Stimulated activated CD8-positive, alpha-beta memory T cell treated with anti-CD3 and anti-CD28 coated beads, Interleukin-2, amount 100 ng/mL, for 48 hours (primary cell): Measurements from ENCODE around the gene ASB9.
"Not testable (repeated sequence)": the region's sequence is repeated elsewhere in the genome, so short reads cannot be mapped to it uniquely, and the experiment has no call there.

ENCODE experiments used
- DNase-seq, 2 donors: peaks; one replicate each; pipeline ENCODE4 v3.0.0-alpha.2; 2020; ENCODE audit warnings: low read depth in 2 of 2

Gene ASB9, protein sequence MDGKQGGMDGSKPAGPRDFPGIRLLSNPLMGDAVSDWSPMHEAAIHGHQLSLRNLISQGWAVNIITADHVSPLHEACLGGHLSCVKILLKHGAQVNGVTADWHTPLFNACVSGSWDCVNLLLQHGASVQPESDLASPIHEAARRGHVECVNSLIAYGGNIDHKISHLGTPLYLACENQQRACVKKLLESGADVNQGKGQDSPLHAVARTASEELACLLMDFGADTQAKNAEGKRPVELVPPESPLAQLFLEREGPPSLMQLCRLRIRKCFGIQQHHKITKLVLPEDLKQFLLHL

DNA sequence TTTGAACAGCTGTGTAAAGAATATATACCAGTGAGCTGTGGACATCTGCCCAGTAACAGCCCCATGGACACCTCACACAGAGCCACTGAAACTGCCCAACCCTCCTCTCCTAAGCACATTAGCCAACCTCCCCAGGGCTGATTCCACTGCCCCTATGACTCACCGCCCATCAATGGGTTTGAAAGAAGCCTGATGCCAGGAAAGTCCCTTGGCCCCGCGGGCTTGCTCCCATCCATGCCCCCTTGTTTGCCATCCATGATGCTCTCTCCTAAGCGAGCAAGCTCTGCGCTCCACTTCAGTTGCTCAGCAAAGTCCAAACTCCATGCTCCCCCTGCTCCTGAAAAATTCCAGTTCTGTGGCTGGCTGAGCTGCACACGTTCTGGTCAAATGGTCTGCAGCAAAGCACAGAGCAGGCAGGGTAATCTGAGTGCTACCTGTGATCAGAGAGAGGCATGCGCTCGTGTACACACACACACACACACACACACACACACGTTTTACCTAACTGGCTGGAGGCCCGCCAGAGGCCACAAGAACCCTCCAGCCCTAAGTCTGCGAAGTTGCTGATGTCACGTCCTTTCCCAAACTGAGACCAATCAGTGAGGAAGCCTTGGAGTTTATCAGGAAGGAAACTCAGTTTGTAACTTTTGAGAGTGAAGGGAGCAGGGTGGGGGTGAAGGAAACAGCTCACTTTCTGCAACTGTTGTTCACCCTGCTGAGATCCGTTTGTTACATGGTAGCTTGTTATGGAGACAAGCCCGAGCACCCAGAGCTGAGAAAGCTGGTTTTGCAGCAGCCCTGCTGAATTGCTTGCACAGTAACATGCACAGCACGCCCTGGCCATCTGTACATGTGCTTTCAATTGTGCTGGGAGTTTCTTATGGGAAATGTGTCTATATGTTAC, at the start of gene ASB9:
Gene ASB9, minus strand, starts transcription at position 466 of the 904 bp plus-strand sequence. Its CDS starts 209 bp downstream, at position 257.
- DNase-seq: no peak

DNA sequence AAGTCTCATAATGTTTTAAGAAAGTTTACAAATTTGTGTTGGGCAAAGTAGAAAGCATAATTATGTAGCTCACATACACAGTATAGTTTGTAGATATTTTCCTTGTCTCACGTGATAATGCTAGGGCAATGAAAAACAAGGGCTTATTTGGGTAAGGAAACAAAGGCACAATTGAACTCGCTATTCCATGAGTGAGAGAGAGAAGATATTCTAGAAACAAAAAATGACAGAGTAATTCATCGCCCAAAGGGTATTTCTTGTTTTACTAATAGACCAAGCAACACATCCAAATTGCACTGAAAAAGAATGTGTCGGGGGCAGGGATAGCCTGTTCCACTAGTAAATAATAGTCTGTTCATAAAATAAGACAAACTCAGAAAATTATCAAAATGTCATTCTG, 49.2 kb upstream of the ASB9 start:
- no peak for DNase-seq

DNA sequence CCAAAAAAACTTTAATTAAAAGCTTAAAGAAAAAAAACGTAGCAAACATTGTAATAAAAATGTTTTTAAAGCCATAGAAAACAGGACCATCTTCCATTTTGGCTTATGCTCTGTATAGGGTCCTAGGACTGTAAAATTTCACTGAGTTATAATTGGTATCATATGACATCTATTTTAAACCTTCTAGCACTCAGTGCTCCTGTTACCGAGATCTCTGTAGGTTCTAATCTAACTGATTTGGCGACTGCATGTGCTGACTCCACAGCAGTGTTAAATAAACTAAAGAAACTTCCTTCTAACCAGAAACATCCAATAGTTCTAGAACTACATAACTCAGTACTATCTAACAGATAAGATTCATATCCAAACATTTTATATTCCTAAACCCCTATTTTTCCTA, 45.6 kb upstream of the ASB9 start, which contains the start of gene ASB11:
Gene ASB11, minus strand, starts transcription at position 132 of the 400 bp plus-strand sequence. Its CDS starts 35 bp downstream, at position 97.
- DNase-seq: no peak

DNA sequence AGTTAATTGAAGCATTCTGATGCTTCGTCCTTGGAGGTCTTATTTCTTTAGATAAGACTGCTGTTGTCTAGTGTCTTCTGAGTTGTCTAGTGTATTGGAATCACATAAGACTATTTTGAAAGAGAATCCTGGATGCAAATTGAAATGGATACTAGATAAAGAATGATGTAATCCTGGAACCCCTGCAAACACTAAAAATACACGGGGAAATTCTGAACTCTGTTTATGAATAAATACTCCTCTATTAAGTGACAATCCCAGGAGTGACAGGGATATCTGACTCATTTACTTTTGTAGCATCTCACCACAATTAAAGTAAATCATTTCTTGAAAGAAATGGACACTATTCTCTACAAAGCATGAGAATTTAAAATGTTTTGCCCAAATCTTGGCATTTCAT, 44.6 kb upstream of the ASB9 start:
- DNase-seq: no peak

DNA sequence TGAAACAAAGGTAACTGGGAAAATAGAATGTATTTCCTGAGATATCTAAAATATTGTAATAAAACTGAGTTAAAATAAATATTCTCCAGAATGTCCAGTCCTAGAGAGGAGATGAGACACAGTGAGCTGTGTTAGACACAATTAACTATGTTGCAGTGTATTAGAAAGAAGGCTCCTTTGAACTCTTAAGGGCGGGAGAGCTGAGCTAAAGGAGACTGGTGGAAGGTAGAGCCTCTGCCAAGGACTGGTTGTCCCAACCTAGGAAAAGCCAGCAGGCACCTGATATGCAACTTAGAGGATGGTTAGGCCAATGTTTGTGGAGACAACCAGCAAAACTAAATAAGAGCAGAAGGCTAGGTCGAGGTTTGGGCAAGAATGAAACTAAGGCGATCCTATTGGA, 41.2 kb upstream of the ASB9 start:
- DNase-seq: no peak

DNA sequence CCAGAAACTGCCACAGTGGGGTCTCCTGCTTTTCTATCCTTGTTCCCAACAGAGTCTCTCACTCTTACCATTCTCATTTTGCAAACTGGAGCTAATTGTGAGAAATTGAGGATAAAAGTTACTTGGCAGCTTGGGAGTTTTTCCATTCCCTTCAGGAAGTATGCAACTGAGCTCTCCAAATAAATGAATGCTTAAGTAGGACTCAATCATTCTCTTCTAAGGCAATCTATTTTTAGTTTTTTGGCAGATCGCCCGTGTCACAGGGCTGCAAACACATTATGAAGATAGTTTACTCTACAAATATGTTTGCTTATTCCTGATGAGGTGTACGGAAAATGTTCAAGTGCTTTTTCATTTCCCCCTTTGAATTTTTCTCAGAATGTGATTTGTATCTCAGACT, 40.2 kb upstream of the ASB9 start:
- no peak for DNase-seq

DNA sequence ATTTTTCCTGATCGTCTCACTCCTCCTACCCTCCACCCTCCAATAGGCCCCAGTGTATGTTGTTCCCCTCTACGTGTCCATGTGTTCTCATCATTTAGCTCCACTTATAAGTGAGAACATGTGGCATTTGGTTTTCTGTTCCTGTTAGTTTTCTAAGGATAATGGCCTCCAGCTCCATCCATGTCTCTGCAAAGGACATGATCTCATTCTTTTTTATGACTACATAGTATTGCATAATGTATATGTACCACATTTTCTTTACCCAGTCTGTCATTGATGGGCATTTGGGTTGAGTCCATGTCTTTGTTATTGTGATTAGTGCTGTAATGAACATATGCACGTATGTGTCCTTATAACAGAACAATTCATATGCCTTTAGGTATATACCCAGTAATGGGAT, 36.0 kb upstream of the ASB9 start:
- not testable (repeated sequence) for DNase-seq

DNA sequence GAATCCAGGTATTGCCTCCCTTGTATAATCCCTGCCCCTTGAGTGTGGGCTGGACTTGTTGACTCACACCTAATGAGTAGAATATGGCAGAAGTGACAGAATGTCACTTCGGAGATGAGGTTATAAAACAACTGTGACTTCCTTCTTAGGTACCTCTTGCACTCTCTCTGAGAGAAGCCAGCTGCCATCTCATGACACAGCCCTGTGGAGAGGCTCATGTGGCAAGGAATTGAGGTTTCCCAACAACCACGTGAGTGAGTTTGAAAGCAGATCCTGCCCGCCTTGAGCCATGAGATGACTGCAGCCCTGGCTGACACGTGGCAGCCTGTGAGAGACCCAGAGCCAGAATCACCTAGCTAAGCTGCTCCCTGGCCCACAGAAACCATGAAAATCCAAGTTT, 32.0 kb upstream of the ASB9 start:
- DNase-seq: no peak

DNA sequence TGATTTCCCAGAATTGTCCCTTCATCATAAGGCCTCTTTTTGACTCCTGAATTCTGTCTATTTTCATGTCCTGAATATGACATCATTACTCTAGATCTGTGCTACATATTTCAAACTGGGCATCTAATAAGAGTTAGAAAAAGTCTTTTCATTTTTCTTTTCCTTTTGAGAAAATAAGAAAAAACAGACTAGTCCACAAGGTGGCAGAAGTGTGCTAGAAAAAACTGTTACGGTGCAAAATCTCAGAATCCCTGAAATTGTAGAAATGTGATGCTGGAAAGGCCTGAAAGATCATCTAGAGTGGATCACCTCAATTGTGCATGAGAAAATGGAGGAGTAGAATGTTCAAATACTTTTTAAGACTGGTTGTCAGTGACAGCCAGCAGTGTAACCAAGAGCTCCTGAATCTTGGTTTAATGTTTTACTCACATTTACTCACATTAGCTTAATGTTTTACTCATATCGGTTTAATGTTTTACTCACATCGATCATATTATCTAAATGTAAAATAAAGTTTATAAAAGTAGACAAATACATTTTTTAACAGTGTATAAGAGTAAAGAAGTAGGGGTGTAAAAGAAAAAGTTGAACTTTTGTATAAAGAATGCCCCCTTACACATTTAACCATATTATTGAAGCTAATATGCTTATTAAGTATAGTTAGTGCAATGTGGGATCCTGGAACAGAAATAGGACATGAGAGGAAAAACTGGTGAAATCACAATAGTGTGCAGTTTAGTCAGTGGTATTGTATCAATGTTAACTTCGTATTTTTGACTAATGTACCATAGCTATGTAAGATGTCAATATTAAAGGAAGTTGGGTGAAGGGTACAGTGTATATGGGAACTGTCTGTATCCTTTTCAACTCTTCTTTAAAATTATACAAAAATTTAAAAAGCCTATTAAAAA, 30.3 kb upstream of the ASB9 start:
- DNase-seq: no peak

DNA sequence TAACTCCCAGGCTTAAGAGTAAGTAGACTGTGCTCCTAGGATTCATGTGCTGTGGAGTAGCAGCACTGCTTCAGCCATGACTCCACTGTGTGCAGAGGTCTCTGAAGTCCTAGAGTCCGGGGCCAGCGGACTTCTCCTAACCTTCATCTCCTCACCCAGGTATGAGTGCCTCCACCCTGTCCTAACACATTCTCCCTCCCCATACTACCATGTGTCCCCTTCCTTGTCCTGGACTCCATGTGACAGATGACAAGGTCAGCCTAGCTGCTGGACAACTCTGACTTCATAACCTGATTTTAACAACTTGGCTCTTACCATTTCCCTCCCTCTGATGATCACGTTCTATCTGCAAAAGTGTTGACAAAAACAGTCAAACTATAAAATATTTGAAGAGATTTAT, 28.9 kb upstream of the ASB9 start:
- no peak for DNase-seq

DNA sequence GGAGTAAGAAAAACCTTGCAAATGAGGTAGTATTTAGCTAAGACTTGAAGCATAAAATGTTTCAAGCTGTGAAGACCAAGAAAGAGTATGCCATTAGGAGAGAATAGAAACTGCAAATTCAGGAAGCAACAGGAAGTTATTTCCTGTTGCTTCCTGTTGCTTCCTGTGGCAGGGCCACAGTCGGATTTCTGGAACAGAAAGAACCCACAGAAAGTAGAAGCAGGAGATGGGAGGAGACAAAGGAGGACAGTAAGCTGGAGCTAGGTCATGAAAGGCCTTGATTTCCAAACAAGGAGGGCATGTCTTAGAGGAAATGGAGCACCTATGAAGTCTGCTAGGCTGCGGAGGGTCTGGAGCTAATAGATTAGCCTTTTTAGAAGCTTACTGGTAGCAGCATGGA, 28.3 kb upstream of the ASB9 start:
- no peak for DNase-seq

DNA sequence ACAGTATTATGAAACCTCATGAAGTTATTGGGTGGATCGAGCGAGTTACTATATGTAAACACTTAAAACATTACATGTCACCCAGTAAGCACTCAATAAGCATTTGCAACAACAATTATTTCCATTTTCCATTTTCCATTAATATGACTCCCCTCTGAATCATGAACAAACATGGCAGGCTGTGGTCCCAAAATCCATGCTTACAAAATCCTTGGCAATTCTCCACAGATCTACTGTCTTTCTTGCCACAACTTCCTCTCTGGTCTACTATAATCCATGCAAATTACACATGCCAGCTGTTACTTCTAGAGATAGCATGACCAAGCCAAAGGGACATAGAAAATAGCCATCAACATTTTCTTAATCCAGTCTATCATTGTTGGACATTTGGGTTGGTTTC, 23.6 kb upstream of the ASB9 start:
- DNase-seq: no peak

DNA sequence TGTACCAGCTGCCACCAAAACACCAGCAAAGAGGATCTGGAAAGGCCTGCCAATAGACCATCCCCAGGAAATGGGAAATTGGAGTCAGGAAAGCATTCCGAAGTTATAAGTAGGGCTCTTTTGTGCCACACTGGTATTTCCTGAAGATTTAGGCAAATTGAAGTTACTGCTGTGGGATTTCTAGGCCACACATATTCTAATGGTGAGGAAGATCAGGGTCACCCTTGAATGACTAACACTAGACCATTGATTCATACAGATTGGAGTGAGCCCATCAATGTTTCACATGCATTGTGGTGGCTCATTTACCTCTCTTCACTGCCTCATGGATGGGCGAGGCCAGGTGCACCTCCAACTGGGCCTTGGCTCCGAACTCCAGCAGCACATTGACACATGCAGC, 23.0 kb upstream of the ASB9 start:
- DNase-seq: no peak

DNA sequence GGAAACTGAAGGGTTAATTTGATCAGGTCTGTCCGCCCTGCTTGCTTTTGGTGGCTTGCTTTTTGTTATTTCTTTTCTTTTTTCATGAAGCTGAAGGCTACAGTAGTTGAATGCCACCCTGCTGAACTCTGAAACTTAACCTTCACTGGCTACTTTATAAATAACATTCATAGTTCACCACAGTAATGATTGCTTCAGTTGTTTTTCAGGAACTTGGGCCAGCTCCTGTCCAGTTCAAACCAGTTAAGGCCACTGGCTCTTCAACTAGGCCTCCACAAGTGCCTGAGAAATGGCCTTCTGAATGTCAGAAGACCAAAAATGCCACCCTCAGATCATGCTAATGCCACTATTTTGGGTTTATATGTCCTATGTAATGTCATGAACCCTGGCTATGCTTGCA, 7.7 kb upstream of the ASB9 start:
- no peak for DNase-seq

DNA sequence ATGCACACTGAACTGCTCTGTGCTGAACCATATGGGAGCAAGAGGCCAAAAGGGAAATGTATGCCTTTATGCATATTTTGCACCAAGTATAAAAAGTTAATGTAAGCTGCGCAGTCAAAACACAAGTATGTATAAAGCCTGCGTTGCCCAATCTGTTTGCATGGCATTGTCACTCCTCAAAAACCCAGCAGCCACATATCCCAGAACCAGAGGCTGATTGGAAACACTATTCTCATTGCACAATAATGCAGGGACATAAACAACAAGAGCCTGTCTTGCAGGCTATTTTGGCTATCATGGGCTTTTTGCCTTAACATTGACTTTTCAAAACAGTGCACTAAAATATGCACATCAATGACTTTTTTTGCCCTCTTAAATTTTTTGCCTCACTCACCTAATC, 5.1 kb upstream of the ASB9 start:
- DNase-seq: no peak

DNA sequence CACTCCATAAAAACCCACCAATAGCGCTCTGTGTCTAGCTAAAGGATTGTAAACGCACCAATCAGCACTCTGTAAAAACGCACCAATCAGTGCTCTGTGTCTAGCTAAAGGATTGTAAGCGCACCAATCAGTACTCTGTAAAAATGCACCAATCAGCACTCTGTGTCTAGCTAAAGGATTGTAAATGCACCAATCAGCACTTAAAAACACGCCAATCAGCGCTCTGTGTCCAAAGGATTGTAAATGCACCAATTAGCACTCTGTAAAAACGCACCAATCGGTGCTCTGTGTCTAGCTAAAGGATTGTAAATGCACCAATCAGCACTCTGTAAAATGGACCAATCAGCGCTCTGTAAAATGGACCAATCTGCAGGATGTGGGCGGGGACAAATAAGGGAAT, 3.4 kb upstream of the ASB9 start:
- not testable (repeated sequence) for DNase-seq

DNA sequence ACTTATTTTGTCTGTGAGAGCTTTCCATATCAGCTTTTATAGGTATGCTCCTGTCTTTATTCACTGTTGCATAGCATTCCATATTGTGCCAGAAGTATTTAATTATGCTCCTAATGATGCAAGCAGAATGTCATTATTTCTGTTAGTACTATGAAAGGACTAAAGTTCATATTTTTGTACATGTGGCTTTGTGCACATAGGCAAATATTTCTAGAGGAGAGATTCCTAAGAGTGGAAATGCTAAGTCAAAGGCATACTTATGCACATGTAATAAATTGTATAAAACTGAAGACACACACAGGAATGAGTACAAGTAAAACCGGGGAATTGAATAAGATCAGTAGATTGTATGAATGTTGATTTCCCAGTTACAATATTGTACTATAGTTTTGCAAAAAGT, 1.9 kb upstream of the ASB9 start:
- DNase-seq: no peak

DNA sequence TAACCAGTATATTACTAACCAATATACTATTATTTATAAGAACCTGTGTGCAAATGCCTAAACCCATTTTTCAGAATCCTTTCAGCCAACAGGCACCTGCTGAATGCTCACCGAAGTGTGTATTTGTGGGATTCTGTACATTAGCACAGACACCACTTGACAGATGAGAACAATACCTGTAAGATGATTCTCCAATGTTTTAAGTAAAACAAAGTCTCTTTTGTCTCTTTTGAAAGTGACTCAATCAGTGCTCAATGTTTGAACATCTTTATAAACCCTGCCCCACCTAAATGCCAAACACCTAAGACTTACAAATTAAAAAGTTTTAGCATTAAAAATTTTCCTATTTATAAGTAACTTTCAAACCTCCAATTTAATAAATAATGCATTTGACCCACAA, 763 bp downstream of the ASB9 start:
- DNase-seq: no peak

DNA sequence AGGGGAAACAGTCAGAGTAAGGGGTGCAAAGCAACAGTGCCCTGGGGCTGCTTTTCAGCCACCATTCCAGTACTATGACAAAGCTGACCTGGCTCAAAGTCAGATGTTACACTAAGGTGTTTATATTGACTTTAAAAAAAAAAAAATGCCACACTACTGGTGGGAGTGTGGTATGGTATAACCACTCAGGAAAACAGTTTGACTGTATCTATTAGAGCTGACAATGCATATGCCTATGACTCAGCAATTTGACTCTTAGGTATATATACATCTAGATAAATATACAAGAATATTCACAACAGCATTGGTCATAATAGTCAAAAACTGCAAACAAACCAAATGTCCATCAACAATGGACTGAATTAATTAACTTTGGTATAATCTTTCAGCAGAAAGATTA, 15.0 kb downstream of the ASB9 start:
- no peak for DNase-seq

DNA sequence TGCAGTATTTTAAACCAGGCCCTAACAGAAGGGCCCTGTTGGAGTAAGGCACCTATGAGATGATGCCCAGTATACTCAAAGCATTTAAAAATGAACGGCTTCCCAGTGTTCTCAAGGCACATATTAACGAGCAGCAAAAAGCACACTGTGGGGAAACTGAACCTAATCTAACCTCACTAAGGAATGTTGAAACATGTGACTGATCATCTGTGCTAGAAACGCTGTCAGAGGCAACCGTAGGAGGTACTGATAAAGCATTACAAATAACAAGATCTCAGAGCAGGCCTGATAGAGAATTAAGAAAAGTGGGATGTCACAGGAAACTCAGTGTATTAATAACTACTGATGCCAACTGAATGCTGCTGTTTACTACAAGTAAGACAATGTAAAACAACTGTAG, 24.0 kb downstream of the ASB9 start:
- DNase-seq: no peak

DNA sequence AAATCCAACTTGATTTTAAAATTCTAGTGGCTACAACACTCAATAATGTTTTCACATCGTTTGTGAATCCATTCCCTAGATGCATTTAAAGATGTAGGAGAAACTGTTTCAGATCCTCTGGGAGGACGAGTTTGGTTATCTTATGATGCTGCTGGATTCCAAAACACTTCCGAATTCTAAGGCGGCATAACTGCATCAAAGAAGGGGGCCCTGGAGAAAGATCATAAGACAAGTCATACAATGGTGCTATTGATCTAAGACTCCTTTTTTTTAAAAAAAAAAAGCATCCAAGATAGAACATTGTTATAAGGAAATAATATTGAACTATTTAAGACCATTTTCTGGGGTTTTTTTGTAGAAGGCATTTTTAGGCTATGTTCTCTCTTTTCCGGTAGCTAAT, 25.5 kb downstream of the ASB9 start:
- DNase-seq: no peak

DNA sequence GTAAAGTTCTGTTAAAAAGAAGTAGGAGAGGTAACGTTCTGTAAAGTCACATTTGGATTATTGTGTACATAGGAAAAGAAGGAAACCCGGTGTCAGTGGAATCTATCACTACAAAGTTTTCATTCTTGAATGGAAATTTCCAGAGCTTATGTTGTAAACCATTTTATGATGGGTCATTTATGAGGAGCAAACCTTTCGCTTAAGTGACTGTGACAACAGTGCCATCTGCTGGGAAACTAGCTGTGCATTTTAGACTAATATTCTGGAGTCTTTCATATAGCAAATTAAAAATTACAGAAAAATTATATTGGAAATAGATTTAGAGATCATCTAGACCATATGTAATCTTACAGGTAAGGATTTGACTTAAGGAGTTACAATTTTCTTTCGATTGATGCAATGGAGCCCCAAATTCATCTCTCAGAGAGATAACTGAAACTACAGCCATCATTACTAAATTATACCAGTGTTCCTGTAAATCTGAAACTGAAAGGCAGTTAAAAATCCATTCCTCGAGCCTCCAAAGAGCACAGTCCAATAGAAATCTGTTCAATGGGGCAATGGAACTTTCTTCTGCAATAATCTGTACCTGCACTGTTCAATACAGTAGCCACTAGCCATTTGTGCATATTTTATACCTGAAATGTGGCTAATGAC, 26.9 kb downstream of the ASB9 start:
- DNase-seq: no peak
